H1 (cell line): ENCODE data around the gene DIP2B. TPM values are rescaled to one million over a fixed set of nuclear protein-coding genes. Genes with fewer than 3 reads are reported as not detected.

Experiments used
- CTCF ChIA-PET: fragments of 300-600 bp; sonication (Branson Sonifier 250); formaldehyde crosslinking; loops from one replicate; lab custom pipeline; 2021; ENCODE audit not compliant: partially characterized antibody; lab: Charles Lee
- POLR2A ChIA-PET: fragments of 300-600 bp; sonication (Branson Sonifier 250); formaldehyde crosslinking; loops from one replicate; lab custom pipeline; 2021; ENCODE audit warnings: inconsistent platforms; ENCODE audit not compliant: partially characterized antibody; lab: Charles Lee
- DNase-seq, 2 experiments: peaks; one replicate each; pipeline versions ENCODE4 v3.0.0 to v3.0.0-alpha.2; 2010 to 2022; ENCODE audit warnings: low spot score in 2 of 2, low read depth in 1 of 2, mixed read lengths in 1 of 2
- FAIRE-seq: peaks from 2 replicates; lab custom pipeline; 2011; peaks lifted over from hg19 to GRCh38; lab: Jason Lieb, UNC
- H2AFZ ChIP-seq: 2 replicates; pipeline ENCODE4 v1.8.1; 2012; ENCODE audit warnings: low read length, inconsistent platforms
- H2AK5ac ChIP-seq: 2 replicates; pipeline ENCODE4 v1.6.1; 2013; ENCODE audit warnings: low read depth, low read length
- H2BK120ac ChIP-seq: replicated peaks from 2 replicates; pipeline ENCODE3; 2013; ENCODE audit warnings: low read depth, low read length, inconsistent platforms
- H2BK12ac ChIP-seq: 2 replicates; pipeline ENCODE4 v1.6.1; 2013; ENCODE audit warnings: low read depth, low read length
- H2BK15ac ChIP-seq: 2 replicates; pipeline ENCODE4 v1.6.1; 2013; ENCODE audit warnings: low read length
- H2BK20ac ChIP-seq: 2 replicates; pipeline ENCODE4 v1.6.1; 2013; ENCODE audit warnings: low read length
- H2BK5ac ChIP-seq: 2 replicates; pipeline ENCODE4 v1.6.1; 2013; ENCODE audit warnings: low read depth, low read length
- H3K14ac ChIP-seq: 2 replicates; pipeline ENCODE4 v1.6.1; 2013; ENCODE audit warnings: inconsistent platforms; ENCODE audit not compliant: insufficient read length
- H3K18ac ChIP-seq: 2 replicates; pipeline ENCODE4 v1.6.1; 2013; ENCODE audit warnings: low read length; ENCODE audit errors: extremely low read depth
- H3K23ac ChIP-seq: 2 replicates; pipeline ENCODE4 v1.6.1; 2013; ENCODE audit warnings: inconsistent platforms; ENCODE audit not compliant: insufficient read length
- H3K23me2 ChIP-seq: 2 replicates; pipeline ENCODE4 v1.6.1; 2013; ENCODE audit warnings: low read depth, low read length
- H3K27ac ChIP-seq: 2 replicates; pipeline ENCODE4 v1.6.1; 2011; ENCODE audit warnings: low read depth, low read length, inconsistent platforms
- H3K27me3 ChIP-seq, 4 experiments: replicated peaks in 1 of 4; 1 replicate in 1 of 4; 2 replicates in 3 of 4; pipeline versions ENCODE4 v1.6.1 to v1.8.1; 2011 to 2013; ENCODE audit warnings: low read length in 3 of 4, mild to moderate bottlenecking in 3 of 4, inconsistent platforms in 2 of 4, mixed read lengths in 2 of 4, moderate library complexity in 1 of 4; ENCODE audit not compliant: control insufficient read depth in 3 of 4, insufficient read depth in 3 of 4; ENCODE audit errors: extremely low read depth in 1 of 4
- H3K36me3 ChIP-seq, 4 experiments: 2 replicates each; pipeline versions ENCODE4 v1.6.1 to v1.8.1; 2011 to 2013; ENCODE audit warnings: mild to moderate bottlenecking in 4 of 4, low read length in 3 of 4, moderate library complexity in 2 of 4, control low read depth in 1 of 4, inconsistent platforms in 1 of 4; ENCODE audit not compliant: insufficient read depth in 4 of 4, control insufficient read depth in 2 of 4
- H3K4ac ChIP-seq: replicated peaks from 2 replicates; pipeline ENCODE3; 2013; ENCODE audit warnings: low read length, low read depth, mixed read lengths, inconsistent platforms; ENCODE audit not compliant: insufficient read length
- H3K4me1 ChIP-seq, 4 experiments: replicated peaks in 1 of 4; 1 replicate in 1 of 4; 2 replicates in 3 of 4; pipeline versions ENCODE4 v1.6.1 to v1.8.1; 2011 to 2013; ENCODE audit warnings: low read length in 3 of 4, inconsistent platforms in 2 of 4, mixed read lengths in 1 of 4; ENCODE audit not compliant: insufficient read depth in 4 of 4, control insufficient read depth in 3 of 4
- H3K4me2 ChIP-seq, 2 experiments: 2 replicates each; pipeline versions ENCODE4 v1.6.1 to v1.8.1; 2011 to 2013; ENCODE audit warnings: low read depth in 2 of 2, low read length in 2 of 2, control low read depth in 1 of 2, inconsistent platforms in 1 of 2, mild to moderate bottlenecking in 1 of 2; ENCODE audit not compliant: insufficient read depth in 1 of 2
- H3K4me3 ChIP-seq, 4 experiments: fragments of 200-600, 300-600 bp in 1 of 4; sonication (generic), shearing (Covaris generic), sonication (Bioruptor Twin) in 1 of 4; 2 replicates each; pipeline versions ENCODE4 v1.5.1 to v1.8.1; 2011 to 2016; ENCODE audit warnings: low read length in 4 of 4, low read depth in 3 of 4, control low read depth in 2 of 4, inconsistent platforms in 2 of 4, mild to moderate bottlenecking in 2 of 4, mixed read lengths in 1 of 4, moderate library complexity in 1 of 4; ENCODE audit not compliant: insufficient read depth in 2 of 4; ENCODE audit errors: extremely low read depth in 1 of 4
- H3K56ac ChIP-seq: replicated peaks from 2 replicates; pipeline ENCODE3; 2013; ENCODE audit warnings: low read depth, mild to moderate bottlenecking, mixed read lengths, low read length, inconsistent platforms; ENCODE audit not compliant: insufficient read length
- H3K79me1 ChIP-seq: 2 replicates; pipeline ENCODE4 v1.6.1; 2013; ENCODE audit warnings: low read depth, low read length, control low read depth
- H3K79me2 ChIP-seq, 2 experiments: 2 replicates each; pipeline versions ENCODE4 v1.6.1 to v1.8.1; 2012 to 2013; ENCODE audit warnings: low read length in 2 of 2, mild to moderate bottlenecking in 2 of 2, inconsistent platforms in 1 of 2; ENCODE audit not compliant: insufficient read depth in 2 of 2, control insufficient read depth in 1 of 2
- H3K9ac ChIP-seq, 4 experiments: replicated peaks in 1 of 4; 1 replicate in 1 of 4; 2 replicates in 3 of 4; pipeline versions ENCODE4 v1.6.1 to v1.8.1; 2011 to 2013; ENCODE audit warnings: low read depth in 3 of 4, low read length in 3 of 4, control low read depth in 2 of 4, mild to moderate bottlenecking in 2 of 4, moderate library complexity in 2 of 4, inconsistent platforms in 1 of 4; ENCODE audit errors: extremely low read depth in 1 of 4
- H3K9me3 ChIP-seq, 2 experiments: 2 replicates each; pipeline versions ENCODE4 v1.6.1 to v1.8.1; 2012 to 2013; ENCODE audit warnings: mild to moderate bottlenecking in 2 of 2, moderate library complexity in 2 of 2, control low read depth in 1 of 2, inconsistent platforms in 1 of 2, low read depth in 1 of 2, low read length in 1 of 2, mixed read lengths in 1 of 2; ENCODE audit not compliant: insufficient read depth in 2 of 2
- H4K20me1 ChIP-seq, 2 experiments: replicated peaks in 1 of 2; 2 replicates each; pipeline versions ENCODE3 to v1.8.1; 2011 to 2013; ENCODE audit warnings: inconsistent platforms in 2 of 2, low read length in 2 of 2, mild to moderate bottlenecking in 1 of 2; ENCODE audit not compliant: insufficient read depth in 2 of 2, control insufficient read depth in 1 of 2
- H4K5ac ChIP-seq: 2 replicates; pipeline ENCODE4 v1.6.1; 2013; ENCODE audit warnings: low read length, low read depth, mixed read lengths, inconsistent platforms; ENCODE audit not compliant: insufficient read length
- H4K8ac ChIP-seq: 2 replicates; pipeline ENCODE4 v1.8.0; 2013; ENCODE audit warnings: mild to moderate bottlenecking, moderate library complexity, low read length, inconsistent platforms; ENCODE audit not compliant: insufficient read depth; ENCODE audit errors: extremely low read depth
- H4K91ac ChIP-seq: replicated peaks from 2 replicates; pipeline ENCODE3; 2013; ENCODE audit warnings: low read length, mixed read lengths, inconsistent platforms; ENCODE audit not compliant: insufficient read length
- BCL11A ChIP-seq, 2 experiments: IDR thresholded peaks; one replicate each; pipeline ENCODE4 v1.6.1; 2011; ENCODE audit warnings: low read depth in 2 of 2, low read length in 2 of 2, mild to moderate bottlenecking in 2 of 2
- BRCA1 ChIP-seq: IDR thresholded peaks from 2 replicates; pipeline ENCODE4 v1.6.1; 2012; ENCODE audit warnings: low read depth, low read length, improper control_type of control experiment
- CBX5 ChIP-seq: fragments of 300-800, 300-1000 bp; sonication (generic); IDR thresholded peaks from 2 replicates; pipeline ENCODE4 v1.7.1; 2016; ENCODE audit warnings: antibody characterized with exemption, low read length, low read depth
- EP300 ChIP-seq, 2 experiments: IDR thresholded peaks; 1 replicate in 1 of 2; 2 replicates in 1 of 2; pipeline ENCODE4 v1.6.1; 2011 to 2012; ENCODE audit warnings: low read depth in 2 of 2, low read length in 2 of 2, mild to moderate bottlenecking in 2 of 2, borderline replicate concordance in 1 of 2, inconsistent platforms in 1 of 2, moderate library complexity in 1 of 2
- GABPA ChIP-seq: IDR thresholded peaks from 2 replicates; pipeline ENCODE4 v1.6.1; 2011; ENCODE audit warnings: mild to moderate bottlenecking, low read length, moderate library complexity, borderline replicate concordance; ENCODE audit not compliant: insufficient read depth
- MAFK ChIP-seq: IDR thresholded peaks from 2 replicates; pipeline ENCODE4 v1.6.1; 2012; ENCODE audit warnings: low read depth, mild to moderate bottlenecking, improper control_type of control experiment, low read length
- PHF8 ChIP-seq: fragments of 200-600 bp; sonication (generic); conservative IDR thresholded peaks from 2 replicates; pipeline ENCODE4 v1.7.1; 2012; ENCODE audit warnings: low read depth, mild to moderate bottlenecking, inconsistent platforms, low read length, moderate library complexity
- POLR2A ChIP-seq, 2 experiments: IDR thresholded peaks; 1 replicate in 1 of 2; 2 replicates in 1 of 2; pipeline ENCODE4 v1.6.1; 2011; ENCODE audit warnings: low read depth in 2 of 2, low read length in 2 of 2, mild to moderate bottlenecking in 2 of 2; ENCODE audit errors: control extremely low read depth in 1 of 2
- POLR2AphosphoS5 ChIP-seq: IDR thresholded peaks from 2 replicates; pipeline ENCODE4 v1.6.1; 2011; ENCODE audit warnings: low read depth, low read length
- WGBS, 2 experiments: shearing (Covaris generic) in 1 of 2; methylation state at CpG; one replicate each; pipeline versions ENCODE4 v1.1.6 to v1.1.7; 2013 to 2015; ENCODE audit warnings: low lambda C conversion rate in 2 of 2, mixed read lengths in 2 of 2, inconsistent platforms in 1 of 2, low coverage in 1 of 2, missing lambda C conversion rate in 1 of 2; ENCODE audit not compliant: insufficient replicate concordance in 2 of 2, insufficient coverage in 1 of 2, insufficient read length in 1 of 2; ENCODE audit errors: extremely low coverage in 1 of 2, missing lambda C conversion rate in 1 of 2; 5-methylcytosine and 5-hydroxymethylcytosine counted together
- polyA plus RNA-seq, 7 experiments: library from polyadenylated mRNA; depleted of rRNA in 3 of 7; stranded (reverse) in 5 of 7; unstranded in 2 of 7; fragments of >200 nt in 5 of 7; fragments of 200-250 nt in 2 of 7; gene quantifications; 1 replicate in 5 of 7; 2 replicates in 1 of 7; 4 replicates in 1 of 7; pipeline versions ENCODE4 v1.2.1 to v1.2.3, GENCODE V29; 2011 to 2013; ENCODE audit warnings: missing spikeins in 2 of 7, mixed read lengths in 2 of 7
- total RNA-seq: library from RNA; stranded (reverse); fragmentation: NEBNext Ultra II Directional; extraction: Animal tissue kit (Norgen Biotek cat#: 25700); gene quantifications from 2 replicates; pipeline ENCODE4 v1.2.1, GENCODE V29; 2021
- TF ChIP-seq, protein P1 (sequence below), 3 experiments: IDR thresholded peaks; 1 replicate in 2 of 3; 2 replicates in 1 of 3; pipeline versions ENCODE4 v1.5.1 to v1.6.1; 2011; ENCODE audit warnings: low read length in 3 of 3, mild to moderate bottlenecking in 3 of 3, inconsistent platforms in 2 of 3, low read depth in 1 of 3, moderate library complexity in 1 of 3; ENCODE audit not compliant: insufficient read depth in 1 of 3; ENCODE audit errors: control extremely low read depth in 1 of 3

Gene DIP2B
- total and polyA plus RNA-seq, 2 of the 8 experiments (the other 6 are each of a cell fraction or from before 2014, with no cell fraction given), result 11.1 to 29.6 TPM

DNA sequence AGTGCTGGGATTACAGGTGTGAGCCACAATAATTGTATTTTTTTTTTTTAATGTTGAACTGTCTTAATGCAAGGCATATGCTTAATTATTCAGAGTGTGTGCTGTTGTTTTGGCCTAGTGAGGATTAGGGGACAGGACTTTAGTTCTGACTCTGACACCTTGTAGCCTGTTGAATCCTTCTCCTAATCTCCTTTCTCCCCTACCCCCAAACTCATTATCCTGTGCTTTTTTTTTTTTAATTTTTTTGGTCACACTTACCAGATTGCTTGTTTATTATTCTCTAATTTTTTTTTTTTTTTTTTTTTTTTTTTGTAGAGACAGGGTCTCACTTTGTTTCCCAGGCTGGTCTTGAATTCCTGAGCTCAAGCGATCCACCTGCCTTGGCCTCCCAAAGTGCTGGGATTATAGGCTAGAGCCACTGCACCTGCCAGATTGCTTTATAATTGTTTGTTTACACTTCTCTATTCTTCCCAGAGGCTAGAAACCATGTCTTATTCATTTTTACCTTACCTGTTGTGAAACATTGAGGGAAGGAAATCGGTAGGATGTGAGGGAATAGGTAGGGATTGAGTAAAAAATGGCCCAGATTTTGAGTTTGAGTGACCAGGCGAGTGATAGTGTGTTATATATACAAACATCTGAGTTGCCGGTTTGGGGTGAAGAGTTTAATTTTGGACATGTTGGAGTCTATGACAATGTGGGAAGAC, 32.2 kb downstream of the DIP2B start:
- Histone ChIP-seq H3K4me2 (peak overlapping the region; percentile 11 to 23; a peak in 1 of 4 replicates), H4K91ac (no peak overlapping the region), H3K14ac (no peak overlapping the region), H3K23ac (no peak overlapping the region), H3K4me3 (no peak overlapping the region), H4K8ac (no peak overlapping the region), H3K4ac (no peak overlapping the region), H3K27ac (no peak overlapping the region), H3K4me1 (peaks cover 0 to 17% (median 5%) of the 10 kb centered on the region in 4 experiments; a peak in 4 of 7 replicates), H3K23me2 (no peaks in the 10 kb centered on the region), H3K9me3 (no peaks in the 10 kb centered on the region), H3K79me1 (peaks cover 2% of the 10 kb centered on the region; the same call in 1 of the 2 replicates), H3K18ac (no peak overlapping the region), H3K56ac (no peak overlapping the region), H4K5ac (no peak overlapping the region), H2BK12ac (no peak overlapping the region), H2BK20ac (peak overlapping the region; percentile 82; the same call in 1 of the 2 replicates), H2AK5ac (no peak overlapping the region), H3K9ac (no peak overlapping the region), H2AFZ (no peak overlapping the region), H4K20me1 (peaks cover 0 to 2% of the 10 kb centered on the region in 2 experiments), H3K36me3 (no peaks in the 10 kb centered on the region; a peak in 1 of 8 replicates), H2BK120ac (no peak overlapping the region), H3K27me3 (no peaks in the 10 kb centered on the region), H3K79me2 (peaks cover 0 to 69% of the 10 kb centered on the region in 2 experiments; a peak in 3 of 4 replicates), H2BK15ac (no peak overlapping the region), H2BK5ac (no peak overlapping the region)
- POLR2A ChIA-PET, result interaction anchor here (1.2 to 1.5 kb wide), 2 partner anchors 12 to 13 kb away, joined by 5 to 7 read pairs; no protein-coding TSS in a partner anchor
- WGBS, 2 experiments, result 74 to 100% methylated on average over 1 to 3 of the region's 4 CpGs
- no peak for FAIRE-seq
- DNase-seq, result no peak
- CTCF ChIA-PET, result interaction anchor here (0.7 to 2.0 kb wide), 4 partner anchors 8 to 104 kb away, joined by 3 to 5 read pairs (median 4); no protein-coding TSS in a partner anchor
- TF ChIP-seq PHF8 (no peak), BCL11A (IDR thresholded peaks at IDR 0.05; ENCODE audit: low read depth in 2 of 2, low read length in 2 of 2) (no peak), POLR2AphosphoS5 (no peak), MAFK (no peak), GABPA (no peak), CBX5 (no peak), EP300 (IDR thresholded peaks at IDR 0.05; ENCODE audit: borderline replicate concordance in 1 of 2, low read depth in 2 of 2, low read length in 2 of 2) (no peak), POLR2A (IDR thresholded peaks at IDR 0.05; ENCODE audit: control extremely low read depth in 1 of 2, low read depth in 2 of 2, low read length in 2 of 2) (no peak), BRCA1 (no peak)
- TF ChIP-seq, protein P1, sequence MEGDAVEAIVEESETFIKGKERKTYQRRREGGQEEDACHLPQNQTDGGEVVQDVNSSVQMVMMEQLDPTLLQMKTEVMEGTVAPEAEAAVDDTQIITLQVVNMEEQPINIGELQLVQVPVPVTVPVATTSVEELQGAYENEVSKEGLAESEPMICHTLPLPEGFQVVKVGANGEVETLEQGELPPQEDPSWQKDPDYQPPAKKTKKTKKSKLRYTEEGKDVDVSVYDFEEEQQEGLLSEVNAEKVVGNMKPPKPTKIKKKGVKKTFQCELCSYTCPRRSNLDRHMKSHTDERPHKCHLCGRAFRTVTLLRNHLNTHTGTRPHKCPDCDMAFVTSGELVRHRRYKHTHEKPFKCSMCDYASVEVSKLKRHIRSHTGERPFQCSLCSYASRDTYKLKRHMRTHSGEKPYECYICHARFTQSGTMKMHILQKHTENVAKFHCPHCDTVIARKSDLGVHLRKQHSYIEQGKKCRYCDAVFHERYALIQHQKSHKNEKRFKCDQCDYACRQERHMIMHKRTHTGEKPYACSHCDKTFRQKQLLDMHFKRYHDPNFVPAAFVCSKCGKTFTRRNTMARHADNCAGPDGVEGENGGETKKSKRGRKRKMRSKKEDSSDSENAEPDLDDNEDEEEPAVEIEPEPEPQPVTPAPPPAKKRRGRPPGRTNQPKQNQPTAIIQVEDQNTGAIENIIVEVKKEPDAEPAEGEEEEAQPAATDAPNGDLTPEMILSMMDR (IDR thresholded peaks at IDR 0.05; ENCODE audit: control extremely low read depth in 1 of 3, insufficient read depth in 1 of 3, low read depth in 1 of 3, low read length in 3 of 3), result no peak
